Measurements from ENCODE around the gene FOXC1.

GRCh38 chr6:1598886-1599285, 10.8 kb upstream of the FOXC1 start:
- no peak for TF ChIP-seq POLR2AphosphoS5 (IDR thresholded peaks at IDR 0.05; ENCODE audit: low read depth, low read length)
- TF ChIP-seq POLR2A (IDR thresholded peaks at IDR 0.05; ENCODE audit: low read depth, low read length), result no peak

All from GM12891 (cell line).